Epithelial cell of proximal tubule (primary cell): ENCODE data around the gene PLAC8. TPM values are rescaled to one million over a fixed set of nuclear protein-coding genes. Genes with fewer than 3 reads are reported as not detected.

ENCODE experiments used
- DNase-seq: peaks from one replicate; pipeline ENCODE4 v3.0.0-alpha.2; 2011; ENCODE audit warnings: low read depth
- H3K4me3 ChIP-seq: 2 replicates; pipeline ENCODE4 v1.5.1; 2011; ENCODE audit warnings: low read depth, mild to moderate bottlenecking, low read length
- CTCF ChIP-seq: conservative IDR thresholded peaks from 2 replicates; pipeline ENCODE4 v1.5.1; 2012; ENCODE audit warnings: low read depth, mild to moderate bottlenecking, low read length
- total RNA-seq: library from RNA; depleted of rRNA; stranded (reverse); fragments of >200 nt; gene quantifications from 2 replicates; pipeline ENCODE4 v1.2.3, GENCODE V29; 2015

The PLAC8 gene, protein sequence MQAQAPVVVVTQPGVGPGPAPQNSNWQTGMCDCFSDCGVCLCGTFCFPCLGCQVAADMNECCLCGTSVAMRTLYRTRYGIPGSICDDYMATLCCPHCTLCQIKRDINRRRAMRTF
- 1.7 and 8.4 TPM in 2 replicates for total RNA-seq

DNA sequence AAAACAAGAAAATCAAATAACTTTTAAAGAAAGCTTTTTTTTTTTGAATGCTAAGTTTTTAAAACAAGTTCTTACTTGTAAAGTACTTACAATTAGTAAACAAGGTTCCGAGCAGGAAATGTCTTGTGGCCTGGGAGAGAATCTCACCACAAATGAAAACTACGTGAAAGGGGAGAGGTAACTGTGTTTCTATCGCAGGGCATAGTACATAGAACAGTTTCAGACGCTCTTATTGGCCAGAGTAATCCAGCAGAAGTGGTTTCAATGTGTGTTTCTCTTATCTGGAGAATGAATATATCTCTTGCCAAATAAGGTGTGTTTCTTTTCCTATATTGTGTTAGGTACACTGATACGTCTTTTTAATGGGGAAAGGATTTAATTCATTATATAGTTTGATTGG is at the start of gene PLAC8:
Gene PLAC8, minus strand, starts transcription at position 154 of the 400 bp plus-strand sequence. CDS start 6,808 bp downstream, outside the sequence.
- no peak for DNase-seq
- H3K4me3 ChIP-seq, result no peak within 1 kb of the TSS
- TF ChIP-seq CTCF, result no peak

- no peak for DNase-seq
- no peak for TF ChIP-seq CTCF
- no peak overlapping the region for H3K4me3 ChIP-seq
Measured at GRCh38 chr4:83153417-83153816, 38.9 kb upstream of the PLAC8 start.

GRCh38 chr4:83152746-83153145 is 38.2 kb upstream of the PLAC8 start:
- no peak for DNase-seq
- TF ChIP-seq CTCF, result no peak

GRCh38 chr4:83151651-83152050 is 37.1 kb upstream of the PLAC8 start:
- no peak overlapping the region for H3K4me3 ChIP-seq
- no peak for DNase-seq
- no peak for TF ChIP-seq CTCF

More at GRCh38 chr4:83152746-83153145, 38.2 kb upstream of the PLAC8 start:
- no peak overlapping the region for H3K4me3 ChIP-seq

- TF ChIP-seq CTCF, result no peak
- no peak for DNase-seq
- no peak overlapping the region for H3K4me3 ChIP-seq
Measured at GRCh38 chr4:83150653-83151330, 36.3 kb upstream of the PLAC8 start.

- no peak for DNase-seq
- TF ChIP-seq CTCF, result no peak
- no peak overlapping the region for H3K4me3 ChIP-seq
Measured at GRCh38 chr4:83149865-83150652, 35.5 kb upstream of the PLAC8 start.
